RWPE1 (cell line): ENCODE results near the gene CYP4F12.

Source experiments
- CTCF ChIA-PET: fragments of 350-600 bp; sonication (Branson Sonifier 250); formaldehyde crosslinking; extraction: SDS; loops from one replicate; lab custom pipeline; 2021; lab: Yijun Ruan, JAX
- POLR2A ChIA-PET: fragments of 400-600 bp; formaldehyde crosslinking; extraction: SDS; loops from one replicate; lab custom pipeline; 2020; ENCODE audit warnings: antibody characterized with exemption; ENCODE audit not compliant: low non-redundant PET; lab: Yijun Ruan, JAX
- DNase-seq: peaks from one replicate; pipeline ENCODE4 v3.0.0; 2012; ENCODE audit warnings: low spot score
- H3K27ac ChIP-seq: fragments of 450-650 bp; 2 replicates; pipeline ENCODE4 v1.5.1; 2017
- CTCF ChIP-seq: fragments of 450-650 bp; conservative IDR thresholded peaks from 2 replicates; pipeline ENCODE4 v1.5.1; 2017; ENCODE audit warnings: low read depth, mild to moderate bottlenecking

The CYP4F12 gene

GRCh38 chr19:15672580-15673175, at the start of gene CYP4F12:
CYP4F12 (plus strand) TSS chr19:15673087; CDS start chr19:15673530, 443 bp downstream.
- peak; percentile 60 for DNase-seq
- no peak for TF ChIP-seq CTCF
- H3K27ac ChIP-seq: peak within 1 kb of the TSS; percentile 90
- ChIA-PET POLR2A (no interaction called here), CTCF (interaction anchor here (0.7 kb wide), 1 partner anchor 90 kb away, joined by 3 read pairs; no protein-coding TSS in a partner anchor)

- TF ChIP-seq CTCF: no peak
- no peak overlapping the region for H3K27ac ChIP-seq
- ChIA-PET POLR2A (no interaction called here), CTCF (interaction anchor here (0.5 kb wide), 1 partner anchor 28 kb away, joined by 3 read pairs; no protein-coding TSS in a partner anchor)
- no peak for DNase-seq
These were observed 49.1 kb upstream of the CYP4F12 start for GRCh38 chr19:15623711-15624318.

- CTCF ChIA-PET: interaction anchor here (0.6 kb wide), 2 partner anchors 510 to 553 kb away, joined by 3 read pairs; no protein-coding TSS in a partner anchor
These were observed 44.5 kb upstream of the CYP4F12 start for GRCh38 chr19:15628236-15629002.

GRCh38 chr19:15629003-15629880, 43.6 kb upstream of the CYP4F12 start:
- peak; percentile 81 for DNase-seq
- ChIA-PET POLR2A (no interaction called here), CTCF (interaction anchor here (0.5 to 1.3 kb wide), 16 partner anchors 20 to 552 kb away, joined by 3 to 9 read pairs (median 3); partner anchors contain the start of gene PGLYRP2)

More at GRCh38 chr19:15628236-15629002, 44.5 kb upstream of the CYP4F12 start:
- POLR2A ChIA-PET: no interaction called here
- TF ChIP-seq CTCF: no peak
- no peak for DNase-seq
- H3K27ac ChIP-seq: no peak overlapping the region

GRCh38 chr19:15631817-15632216, 41.1 kb upstream of the CYP4F12 start:
- TF ChIP-seq CTCF: peak; percentile 64
- CTCF ChIA-PET: interaction anchor here (0.6 to 1.4 kb wide), 4 partner anchors 175 to 493 kb away, joined by 3 to 4 read pairs (median 3); no protein-coding TSS in a partner anchor
- DNase-seq: peak; percentile 63
- POLR2A ChIA-PET: no interaction called here
- no peak overlapping the region for H3K27ac ChIP-seq

More at GRCh38 chr19:15629003-15629880, 43.6 kb upstream of the CYP4F12 start:
- peak; percentile 99 for TF ChIP-seq CTCF
- H3K27ac ChIP-seq: no peak overlapping the region
